Transverse colon (tissue), 4 donors: ENCODE results near the gene ATP6AP1. TPM values are rescaled to one million over a fixed set of nuclear protein-coding genes. Genes with fewer than 3 reads are reported as not detected.
A peak's percentile ranks its signal among the peaks of the same experiment; 100 is the strongest.
"Not testable (repeated sequence)": the region's sequence is repeated elsewhere in the genome, so short reads cannot be mapped to it uniquely, and the experiment has no call there.

Experiments
- DNase-seq: peaks from one replicate; pipeline ENCODE4 v3.0.0-alpha.2; 2019
- H3K27ac ChIP-seq, 4 donors: fragments of 200-600 bp; sonication (generic); 2 replicates each; pipeline ENCODE4 v1.5.1; 2016 to 2018; ENCODE audit warnings: inconsistent platforms in 4 of 4
- H3K27me3 ChIP-seq: fragments of 200-600 bp; sonication (generic); 2 replicates; pipeline ENCODE4 v1.5.1; 2017; ENCODE audit warnings: inconsistent platforms
- H3K36me3 ChIP-seq, 4 donors: fragments of 200-600 bp; sonication (generic); 2 replicates each; pipeline ENCODE4 v1.5.1; 2017 to 2019; ENCODE audit warnings: inconsistent platforms in 4 of 4
- H3K4me1 ChIP-seq, 4 donors: fragments of 200-600 bp; sonication (generic); 2 replicates each; pipeline ENCODE4 v1.5.1; 2017 to 2020; ENCODE audit warnings: inconsistent platforms in 4 of 4
- H3K4me3 ChIP-seq, 4 donors: fragments of 200-600 bp; sonication (generic); 1 replicate in 1 of 4; 2 replicates in 3 of 4; pipeline versions ENCODE4 v1.5.1 to v1.6.1; 2017 to 2019; ENCODE audit warnings: inconsistent platforms in 4 of 4
- H3K9me3 ChIP-seq, 2 donors: fragments of 200-600 bp; sonication (generic); 2 replicates each; pipeline ENCODE4 v1.5.1; 2017 to 2019; ENCODE audit warnings: inconsistent platforms in 2 of 2
- CTCF ChIP-seq, 5 experiments: fragments of 200-600 bp in 3 of 5; fragments of 450-650 bp in 2 of 5; sonication (generic) in 3 of 5; IDR thresholded peaks; 1 replicate in 2 of 5; 2 replicates in 3 of 5; pipeline ENCODE4 v1.5.1; 2016 to 2017; ENCODE audit warnings: antibody characterized with exemption in 5 of 5, inconsistent platforms in 3 of 5, mild to moderate bottlenecking in 2 of 5, moderate library complexity in 1 of 5
- EP300 ChIP-seq: sonication (generic); formaldehyde crosslinking; IDR thresholded peaks from one replicate; pipeline ENCODE4 v1.6.1; 2017; ENCODE audit warnings: antibody characterized with exemption, low read depth
- POLR2A ChIP-seq: fragments of 450-650 bp; IDR thresholded peaks from one replicate; pipeline ENCODE4 v1.6.1; 2016; ENCODE audit warnings: antibody characterized with exemption, mild to moderate bottlenecking, moderate library complexity
- POLR2AphosphoS5 ChIP-seq, 3 donors: sonication (generic); formaldehyde crosslinking; IDR thresholded peaks; one replicate each; pipeline ENCODE4 v1.6.1; 2016; ENCODE audit warnings: antibody characterized with exemption in 3 of 3
- WGBS, 2 donors: methylation state at CpG; one replicate each; pipeline ENCODE4 v1.1.5; 2018; ENCODE audit warnings: low coverage in 1 of 2; 5-methylcytosine and 5-hydroxymethylcytosine counted together
- in situ Hi-C, 4 donors: fragments of 200-750 bp; cut with MboI; loops; one replicate each; pipeline versions ENCODE4 v1.15.0 to v1.15.1; 2017; ENCODE audit warnings: low sequenced_read_pairs in 3 of 4, low pct_ligation_motif_present in 1 of 4, low pct_unique_long_range_greater_than_20kb in 1 of 4
- intact Hi-C: fragments of 100-400 bp; cut with DNase I; formaldehyde crosslinking; loops from one replicate; pipeline ENCODE4 v1.15.1; 2023; ENCODE audit warnings: low total_unique reads
- total RNA-seq, 4 donors: library from RNA; depleted of rRNA; stranded (reverse); fragments of >200 nt; gene quantifications; one replicate each; pipeline ENCODE4 v1.1.0, GENCODE V29; 2016

The ATP6AP1 gene
- total RNA-seq, 4 donors from 2014 or later: 26.5 to 118 (median 61.7) TPM

GRCh38 chrX:154383359-154384283 lies 44.9 kb upstream of the ATP6AP1 start:
- H3K9me3 ChIP-seq: no peaks in the 10 kb centered on the region
- H3K36me3 ChIP-seq: no peaks in the 10 kb centered on the region
- no peaks in the 10 kb centered on the region for H3K27me3 ChIP-seq
- intact Hi-C loops: no loop called here
- no peak for DNase-seq
- TF ChIP-seq CTCF (IDR thresholded peaks at IDR 0.05): no peak
- TF ChIP-seq EP300: no peak
- TF ChIP-seq POLR2A: no peak
- TF ChIP-seq POLR2AphosphoS5 (IDR thresholded peaks at IDR 0.05): no peak
- in situ Hi-C loops: no loop called here
- H3K4me3 ChIP-seq: no peak overlapping the region
- peaks cover 0 to 12% (median 5%) of the 10 kb centered on the region in 4 donors for H3K4me1 ChIP-seq
- WGBS, 2 donors: 78% methylated on average over 13 of the region's 14 CpGs; no CpG with 5 or more reads in 1 of the 2 donors
- peak overlapping the region in 2 of 4 donors; percentile 17 to 40 for H3K27ac ChIP-seq

DNA sequence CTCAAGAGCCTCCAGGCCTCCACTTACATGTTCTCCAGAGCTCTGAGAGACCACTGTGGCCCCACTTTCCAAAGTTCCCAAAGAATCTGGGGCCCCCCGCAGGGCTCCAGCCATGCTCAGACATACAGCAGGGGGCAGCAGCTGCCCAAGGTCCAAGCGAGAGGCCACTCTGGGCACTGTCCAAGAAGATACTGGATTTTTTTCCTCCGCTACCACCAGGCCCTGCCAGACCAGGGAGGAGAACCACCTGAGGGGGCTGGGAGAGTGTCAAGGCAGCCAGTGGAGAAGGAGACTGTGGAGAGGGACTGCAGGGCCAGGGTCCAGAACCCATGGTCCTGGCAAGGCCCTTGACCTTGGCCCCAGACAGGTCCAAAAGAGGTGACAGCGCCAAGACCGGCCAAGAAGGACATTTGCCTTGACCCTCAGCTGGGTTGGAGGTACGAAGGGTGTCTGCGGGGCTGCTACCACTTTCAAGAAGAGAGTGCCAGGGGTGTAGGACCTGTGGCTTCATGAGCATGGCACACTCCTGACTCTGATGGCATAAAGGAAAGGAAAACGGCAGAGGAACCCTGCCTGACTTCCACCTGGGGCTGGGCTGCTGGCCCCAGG lies 44.1 kb upstream of the ATP6AP1 start:
- no peak for TF ChIP-seq POLR2AphosphoS5 (IDR thresholded peaks at IDR 0.05)
- peak in 2 of 5 experiments; percentile 9 to 16 for TF ChIP-seq CTCF (IDR thresholded peaks at IDR 0.05)
- H3K4me3 ChIP-seq: no peak overlapping the region
- H3K9me3 ChIP-seq: no peaks in the 10 kb centered on the region
- intact Hi-C loops (no loop called here), in situ Hi-C loops (no loop called here)
- peaks cover 0 to 12% (median 5%) of the 10 kb centered on the region in 4 donors for H3K4me1 ChIP-seq
- WGBS, 2 donors: 71% methylated on average over 8 of the region's 8 CpGs; no CpG with 5 or more reads in 1 of the 2 donors
- H3K27ac ChIP-seq: peak overlapping the region in 2 of 4 donors; percentile 6 to 40
- DNase-seq: no peak
- no peaks in the 10 kb centered on the region for H3K36me3 ChIP-seq
- no peaks in the 10 kb centered on the region for H3K27me3 ChIP-seq

DNA sequence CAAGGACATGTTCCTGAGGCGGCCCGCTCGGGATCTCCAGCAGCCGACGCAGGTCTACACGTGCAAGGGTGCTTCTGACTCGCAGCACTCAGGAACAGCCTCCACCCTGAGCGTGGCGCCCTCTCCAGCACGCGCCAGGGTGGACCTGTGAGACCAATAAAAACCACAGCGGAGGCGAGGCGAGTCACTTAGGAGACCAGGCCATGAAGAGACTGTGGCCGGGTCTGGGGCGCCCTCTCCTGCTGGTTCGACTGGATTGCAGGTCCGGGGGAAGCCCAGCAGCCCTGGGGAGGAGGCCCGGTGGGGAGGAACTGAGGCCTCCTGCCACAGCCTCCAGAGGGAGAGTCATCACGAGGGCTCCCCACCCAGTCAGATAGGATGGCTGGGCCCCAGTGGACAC lies 40.4 kb upstream of the ATP6AP1 start:
- H3K9me3 ChIP-seq, H3K4me3 ChIP-seq, H3K27ac ChIP-seq, H3K4me1 ChIP-seq, DNase-seq, in situ Hi-C loops, H3K27me3 ChIP-seq, intact Hi-C loops, H3K36me3 ChIP-seq: not testable (repeated sequence)
- no CpG with 5 or more reads among the region's 20 CpGs for WGBS, 2 donors

- no CpG with 5 or more reads among the region's 16 CpGs for WGBS, 2 donors
- H3K27ac ChIP-seq, H3K36me3 ChIP-seq, H3K9me3 ChIP-seq, H3K27me3 ChIP-seq, H3K4me3 ChIP-seq, in situ Hi-C loops, H3K4me1 ChIP-seq, intact Hi-C loops, DNase-seq: not testable (repeated sequence)
Measured at GRCh38 chrX:154388649-154389048, 39.8 kb upstream of the ATP6AP1 start.

GRCh38 chrX:154389812-154390747 lies 38.4 kb upstream of the ATP6AP1 start:
- DNase-seq, H3K4me1 ChIP-seq, intact Hi-C loops, H3K36me3 ChIP-seq, H3K27me3 ChIP-seq, H3K9me3 ChIP-seq, in situ Hi-C loops: not testable (repeated sequence)
- H3K4me3 ChIP-seq: peak overlapping the region in 1 of 4 donors; percentile 30
- H3K27ac ChIP-seq: peak overlapping the region; percentile 62 to 86 (median 73)
- 50% methylated on average over 30 of the region's 121 CpGs; no CpG with 5 or more reads in 1 of the 2 donors for WGBS, 2 donors

DNA sequence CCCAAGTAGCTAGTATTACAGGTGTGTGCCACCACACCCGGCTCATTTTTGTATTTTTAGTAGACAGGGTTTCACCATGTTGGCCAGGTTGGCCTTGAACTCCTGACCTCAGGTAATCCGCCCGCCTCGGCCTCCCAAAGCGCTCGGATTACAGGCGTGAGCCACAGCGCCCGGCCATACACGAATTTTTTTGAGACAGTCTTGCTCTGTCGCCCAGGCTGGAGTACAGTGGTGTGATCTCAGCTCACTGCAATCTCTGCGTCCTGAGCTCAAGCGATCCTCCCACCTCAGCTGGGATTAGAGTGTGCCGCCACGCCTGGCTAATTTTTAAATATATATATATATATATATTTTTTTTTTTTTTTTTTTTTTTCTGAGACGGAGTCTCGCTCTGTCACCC lies 32.1 kb upstream of the ATP6AP1 start:
- intact Hi-C loops: loop anchor here (5.0 kb wide), 1 partner anchor 44 kb away; no protein-coding TSS in a partner anchor
- peak; percentile 6 for DNase-seq
- H3K4me1 ChIP-seq: peaks cover 0 to 20% (median 8%) of the 10 kb centered on the region in 4 donors
- H3K27ac ChIP-seq: peak overlapping the region; percentile 97 to 99 (median 98)
- H3K9me3 ChIP-seq, H3K27me3 ChIP-seq, in situ Hi-C loops, H3K4me3 ChIP-seq: not testable (repeated sequence)
- H3K36me3 ChIP-seq: peaks cover 0 to 10% (median 0%) of the 10 kb centered on the region in 4 donors
- 92% methylated on average over 15 of the region's 17 CpGs; no CpG with 5 or more reads in 1 of the 2 donors for WGBS, 2 donors
